NOMO-1 treated with DMSO at 0.1 percent for 48 hours (cell line): Measurements from ENCODE around the gene NIPAL1.

Experiments used
- DNase-seq: peaks from one replicate; lab custom pipeline; 2025; ENCODE audit not compliant: unreplicated experiment; lab: John Stamatoyannopoulos, UW

Gene NIPAL1

DNA sequence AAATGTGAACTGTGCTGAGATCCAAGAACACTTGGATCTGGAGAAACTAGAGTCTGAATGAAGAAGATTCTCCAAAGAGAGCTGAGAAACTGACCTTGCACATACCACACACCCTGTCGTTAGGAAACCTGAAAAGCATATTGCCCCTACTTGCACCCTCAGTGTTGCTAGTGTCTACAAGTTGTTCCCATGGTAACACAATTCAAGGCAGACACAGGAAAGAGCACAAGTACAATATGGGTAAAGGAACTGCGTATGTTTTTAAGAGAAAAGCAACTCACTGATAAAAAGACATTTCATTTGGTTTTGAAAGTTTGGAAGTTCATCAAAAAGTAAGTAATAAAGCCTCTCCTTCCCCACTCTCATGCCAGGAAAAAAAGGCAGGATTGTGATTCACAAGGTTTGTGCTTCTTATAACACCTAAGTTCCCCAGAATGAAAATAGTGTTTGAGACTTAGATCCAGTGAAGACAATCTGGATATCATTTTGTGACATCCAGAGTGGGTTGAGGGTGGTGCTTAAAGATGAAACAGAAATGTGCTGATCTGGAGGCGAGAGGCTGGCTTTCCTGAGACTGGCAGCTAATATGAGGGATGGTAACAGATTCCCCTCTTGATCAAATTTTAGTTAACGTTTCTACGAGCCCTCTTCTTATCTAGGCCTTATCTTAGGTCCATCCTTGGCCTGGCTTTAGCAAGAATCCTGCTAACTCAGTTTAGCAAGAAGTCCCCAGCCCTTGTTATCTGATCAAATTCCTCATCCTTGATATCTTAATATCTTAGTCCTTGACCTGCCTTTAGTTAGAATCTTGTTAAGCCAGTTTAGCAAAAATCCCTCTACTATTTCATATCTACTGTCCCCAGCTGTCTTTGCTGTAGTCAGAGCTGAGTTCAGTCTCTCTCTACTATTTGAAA, 42.3 kb downstream of the NIPAL1 start:
- DNase-seq: no peak

DNA sequence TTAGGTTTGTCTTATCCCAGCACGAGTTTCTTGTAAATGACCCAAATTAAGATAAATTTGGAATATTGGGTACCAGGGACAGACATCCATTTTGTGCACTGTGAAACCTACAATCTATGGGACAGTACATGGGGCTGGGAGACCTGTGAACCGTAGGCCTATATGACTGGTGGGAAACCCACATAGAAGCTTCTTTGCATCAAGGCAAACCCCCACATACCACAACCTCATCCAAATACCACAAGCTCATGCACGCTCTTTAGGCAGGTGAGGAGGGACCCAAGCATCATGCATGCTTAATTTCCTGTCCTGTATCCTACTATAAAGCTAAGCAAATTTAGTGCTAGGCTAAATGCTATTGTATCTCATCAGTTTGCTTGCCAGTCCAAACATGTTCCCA, 47.8 kb downstream of the NIPAL1 start:
- no peak for DNase-seq

- no peak for DNase-seq
Measured at GRCh38 chr4:48065587-48066052, 49.0 kb downstream of the NIPAL1 start.

DNA sequence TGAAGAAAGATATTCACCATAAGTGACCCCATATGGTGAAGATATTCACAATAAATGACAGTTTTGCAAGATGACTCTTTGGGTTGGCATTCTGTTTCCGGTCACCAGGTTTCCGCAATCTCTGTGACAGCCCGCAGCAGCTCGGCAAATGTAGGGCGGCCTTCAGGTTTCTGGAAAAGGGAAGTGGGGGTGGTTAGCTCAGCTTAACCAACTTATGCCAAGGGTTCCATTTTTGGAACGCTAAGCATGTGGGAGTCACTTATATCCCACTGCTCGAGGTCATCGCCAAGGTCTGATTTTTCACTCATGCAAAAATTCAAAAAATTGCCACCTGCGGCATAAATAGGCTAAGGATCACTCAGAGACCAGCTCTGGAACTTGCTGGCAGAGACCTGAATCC, 51.0 kb downstream of the NIPAL1 start:
- DNase-seq: peak; percentile 52

DNA sequence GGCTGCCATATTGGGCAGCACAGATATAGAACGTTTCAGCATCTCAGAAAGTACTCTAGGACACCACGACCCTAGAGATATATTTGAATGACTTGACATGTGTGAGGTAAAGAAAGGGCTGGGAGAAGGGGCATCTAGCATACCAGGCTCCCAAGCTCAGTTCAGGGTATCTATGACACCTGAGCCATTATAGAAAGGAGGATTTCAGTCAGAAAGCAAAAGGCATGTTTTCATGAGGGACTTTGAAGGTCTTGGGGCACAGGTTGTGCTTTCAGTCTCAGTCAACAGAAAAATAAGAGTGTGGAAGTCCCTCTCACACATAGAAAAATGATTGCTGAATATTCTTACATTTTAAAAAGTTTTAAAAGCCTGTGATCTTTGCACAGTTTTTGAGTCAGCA, 51.6 kb downstream of the NIPAL1 start:
- DNase-seq: no peak

- no peak for DNase-seq
Measured at GRCh38 chr4:48069026-48069425, 52.5 kb downstream of the NIPAL1 start.

DNA sequence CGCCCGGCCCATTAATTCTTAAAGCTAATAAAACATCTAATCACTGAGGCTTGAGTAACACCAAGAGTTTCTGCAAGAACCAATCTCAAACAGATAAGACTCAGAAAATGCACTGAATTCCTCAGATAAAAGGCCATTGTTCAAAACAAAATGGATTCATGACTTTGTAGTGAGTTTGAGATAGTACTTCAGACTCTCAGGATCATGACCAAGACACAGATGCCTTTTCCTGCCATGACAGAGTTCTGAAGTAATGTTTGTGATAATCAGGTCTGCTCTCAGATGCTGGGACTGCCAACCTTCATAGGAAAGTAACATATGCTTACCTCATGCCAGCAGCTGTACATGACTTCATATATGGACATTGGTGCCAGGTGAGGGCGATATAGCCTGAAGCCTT, 54.6 kb downstream of the NIPAL1 start:
- DNase-seq: no peak

- DNase-seq: no peak
Measured at GRCh38 chr4:48073567-48074103, 57.1 kb downstream of the NIPAL1 start.

DNA sequence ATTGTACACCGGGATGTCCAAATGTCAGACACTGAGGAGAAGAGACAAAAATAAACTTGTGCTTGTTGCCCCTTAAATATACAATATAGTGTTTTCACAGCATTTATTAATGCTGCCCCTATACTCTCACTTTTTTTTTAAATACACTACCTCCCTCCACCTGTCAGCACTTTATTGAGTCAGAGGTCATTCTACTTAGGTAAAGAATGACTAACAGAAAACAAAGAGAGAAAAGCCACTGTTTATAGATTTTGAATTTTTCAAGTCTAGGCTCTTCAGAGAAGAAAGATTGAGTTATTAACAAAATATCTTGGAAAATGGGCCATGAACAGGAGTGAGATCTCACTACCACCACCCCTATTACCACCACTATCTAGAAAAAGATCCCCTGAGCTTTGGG, 58.1 kb downstream of the NIPAL1 start:
- DNase-seq: no peak

- no peak for DNase-seq
Measured at GRCh38 chr4:48078425-48078824, 61.9 kb downstream of the NIPAL1 start.

DNA sequence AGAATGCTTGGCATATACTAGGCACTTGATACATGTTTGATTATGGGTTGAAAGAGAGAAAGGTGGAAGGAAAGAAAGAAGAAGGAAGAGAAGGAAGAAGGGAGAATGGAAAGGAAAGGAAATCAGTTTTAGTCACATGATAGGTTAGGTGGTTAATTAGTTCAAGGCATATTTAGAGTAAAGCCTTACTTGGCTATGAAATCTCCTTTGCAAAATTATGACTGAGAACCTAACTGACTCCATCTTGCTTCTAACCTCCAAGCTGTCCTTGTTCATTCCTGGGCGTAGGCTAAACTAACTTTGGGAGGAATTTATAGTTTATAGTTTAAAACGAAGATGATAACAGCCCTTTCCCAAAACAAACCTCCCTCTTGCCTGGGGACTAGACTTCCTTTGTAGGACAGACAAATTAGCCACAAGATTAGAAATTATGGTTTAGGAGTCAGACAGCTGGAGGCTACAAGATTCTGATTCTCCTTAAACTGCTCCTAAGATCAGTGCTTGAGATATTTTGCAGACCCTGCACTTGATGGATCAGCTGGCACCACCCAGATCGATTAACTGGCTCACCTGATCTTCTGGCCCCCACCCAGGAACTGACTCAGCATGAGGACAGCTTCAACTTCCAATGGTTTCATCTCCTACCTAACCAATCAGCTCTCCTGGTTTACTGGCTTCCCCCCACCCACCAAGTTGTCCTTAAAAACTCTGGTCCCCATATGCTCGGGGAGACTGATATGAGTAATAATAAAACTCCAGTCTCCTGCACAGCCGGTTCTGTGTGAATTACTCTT, 62.5 kb downstream of the NIPAL1 start:
- DNase-seq: no peak

- DNase-seq: no peak
Measured at GRCh38 chr4:48079972-48080391, 63.4 kb downstream of the NIPAL1 start.

DNA sequence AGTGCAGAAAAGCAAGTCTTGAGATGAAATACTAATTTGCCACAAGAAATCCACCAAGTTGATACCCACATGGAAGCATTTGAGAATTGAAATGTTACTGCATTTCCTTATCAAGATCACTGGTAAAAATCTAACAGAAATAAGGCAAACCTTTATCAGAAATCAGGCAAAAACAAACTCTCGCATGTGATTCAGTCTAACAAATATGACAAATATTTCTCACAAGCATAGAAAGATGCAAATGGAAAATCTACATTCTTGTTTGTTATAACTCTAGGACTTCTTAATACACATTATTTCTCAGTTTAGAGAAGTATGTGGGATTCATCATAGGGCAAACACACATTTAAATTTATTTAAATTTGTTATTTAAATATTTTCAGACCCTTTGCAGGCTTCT, 64.6 kb downstream of the NIPAL1 start:
- DNase-seq: no peak

DNA sequence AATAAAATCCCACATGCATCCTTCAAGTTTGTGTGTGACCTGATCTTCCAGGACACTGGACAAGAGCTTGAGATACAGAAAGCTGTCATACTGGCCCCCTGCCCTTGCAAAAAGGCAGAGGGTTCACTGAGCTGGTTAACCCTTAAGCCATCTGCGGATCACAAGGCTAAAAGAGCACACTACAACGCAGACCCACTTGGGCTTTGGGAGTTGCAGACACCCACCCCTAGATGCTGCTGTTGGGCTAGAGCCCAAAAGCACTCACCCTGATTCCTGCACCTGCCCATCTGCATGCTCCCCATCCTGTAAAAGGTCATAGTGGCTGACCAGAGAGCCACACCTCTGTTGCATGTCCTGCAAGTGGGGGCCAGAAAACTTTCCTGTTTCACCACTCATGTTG, 66.4 kb downstream of the NIPAL1 start:
- DNase-seq: no peak

GRCh38 chr4:48085821-48086589, 69.4 kb downstream of the NIPAL1 start:
- DNase-seq: no peak
